H1 (cell line): Measurements from ENCODE around the gene OR10G7. TPM values are rescaled to one million over a fixed set of nuclear protein-coding genes. Genes with fewer than 3 reads are reported as not detected.

Source experiments
- CTCF ChIA-PET: fragments of 300-600 bp; sonication (Branson Sonifier 250); formaldehyde crosslinking; loops from one replicate; lab custom pipeline; 2021; ENCODE audit not compliant: partially characterized antibody; lab: Charles Lee
- POLR2A ChIA-PET: fragments of 300-600 bp; sonication (Branson Sonifier 250); formaldehyde crosslinking; loops from one replicate; lab custom pipeline; 2021; ENCODE audit warnings: inconsistent platforms; ENCODE audit not compliant: partially characterized antibody; lab: Charles Lee
- DNase-seq, 2 experiments: peaks; one replicate each; pipeline versions ENCODE4 v3.0.0 to v3.0.0-alpha.2; 2010 to 2022; ENCODE audit warnings: low spot score in 2 of 2, low read depth in 1 of 2, mixed read lengths in 1 of 2
- FAIRE-seq: peaks from 2 replicates; lab custom pipeline; 2011; peaks lifted over from hg19 to GRCh38; lab: Jason Lieb, UNC
- H2AFZ ChIP-seq: 2 replicates; pipeline ENCODE4 v1.8.1; 2012; ENCODE audit warnings: low read length, inconsistent platforms
- H2AK5ac ChIP-seq: 2 replicates; pipeline ENCODE4 v1.6.1; 2013; ENCODE audit warnings: low read depth, low read length
- H2BK120ac ChIP-seq: replicated peaks from 2 replicates; pipeline ENCODE3; 2013; ENCODE audit warnings: low read depth, low read length, inconsistent platforms
- H2BK12ac ChIP-seq: 2 replicates; pipeline ENCODE4 v1.6.1; 2013; ENCODE audit warnings: low read depth, low read length
- H2BK15ac ChIP-seq: 2 replicates; pipeline ENCODE4 v1.6.1; 2013; ENCODE audit warnings: low read length
- H2BK20ac ChIP-seq: 2 replicates; pipeline ENCODE4 v1.6.1; 2013; ENCODE audit warnings: low read length
- H2BK5ac ChIP-seq: 2 replicates; pipeline ENCODE4 v1.6.1; 2013; ENCODE audit warnings: low read depth, low read length
- H3K14ac ChIP-seq: 2 replicates; pipeline ENCODE4 v1.6.1; 2013; ENCODE audit warnings: inconsistent platforms; ENCODE audit not compliant: insufficient read length
- H3K18ac ChIP-seq: 2 replicates; pipeline ENCODE4 v1.6.1; 2013; ENCODE audit warnings: low read length; ENCODE audit errors: extremely low read depth
- H3K23ac ChIP-seq: 2 replicates; pipeline ENCODE4 v1.6.1; 2013; ENCODE audit warnings: inconsistent platforms; ENCODE audit not compliant: insufficient read length
- H3K23me2 ChIP-seq: 2 replicates; pipeline ENCODE4 v1.6.1; 2013; ENCODE audit warnings: low read depth, low read length
- H3K27ac ChIP-seq: 2 replicates; pipeline ENCODE4 v1.6.1; 2011; ENCODE audit warnings: low read depth, low read length, inconsistent platforms
- H3K27me3 ChIP-seq, 4 experiments: replicated peaks in 1 of 4; 1 replicate in 1 of 4; 2 replicates in 3 of 4; pipeline versions ENCODE4 v1.6.1 to v1.8.1; 2011 to 2013; ENCODE audit warnings: low read length in 3 of 4, mild to moderate bottlenecking in 3 of 4, inconsistent platforms in 2 of 4, mixed read lengths in 2 of 4, moderate library complexity in 1 of 4; ENCODE audit not compliant: control insufficient read depth in 3 of 4, insufficient read depth in 3 of 4; ENCODE audit errors: extremely low read depth in 1 of 4
- H3K36me3 ChIP-seq, 4 experiments: 2 replicates each; pipeline versions ENCODE4 v1.6.1 to v1.8.1; 2011 to 2013; ENCODE audit warnings: mild to moderate bottlenecking in 4 of 4, low read length in 3 of 4, moderate library complexity in 2 of 4, control low read depth in 1 of 4, inconsistent platforms in 1 of 4; ENCODE audit not compliant: insufficient read depth in 4 of 4, control insufficient read depth in 2 of 4
- H3K4ac ChIP-seq: replicated peaks from 2 replicates; pipeline ENCODE3; 2013; ENCODE audit warnings: low read length, low read depth, mixed read lengths, inconsistent platforms; ENCODE audit not compliant: insufficient read length
- H3K4me1 ChIP-seq, 4 experiments: replicated peaks in 1 of 4; 1 replicate in 1 of 4; 2 replicates in 3 of 4; pipeline versions ENCODE4 v1.6.1 to v1.8.1; 2011 to 2013; ENCODE audit warnings: low read length in 3 of 4, inconsistent platforms in 2 of 4, mixed read lengths in 1 of 4; ENCODE audit not compliant: insufficient read depth in 4 of 4, control insufficient read depth in 3 of 4
- H3K4me2 ChIP-seq, 2 experiments: 2 replicates each; pipeline versions ENCODE4 v1.6.1 to v1.8.1; 2011 to 2013; ENCODE audit warnings: low read depth in 2 of 2, low read length in 2 of 2, control low read depth in 1 of 2, inconsistent platforms in 1 of 2, mild to moderate bottlenecking in 1 of 2; ENCODE audit not compliant: insufficient read depth in 1 of 2
- H3K4me3 ChIP-seq, 4 experiments: fragments of 200-600, 300-600 bp in 1 of 4; sonication (generic), shearing (Covaris generic), sonication (Bioruptor Twin) in 1 of 4; 2 replicates each; pipeline versions ENCODE4 v1.5.1 to v1.8.1; 2011 to 2016; ENCODE audit warnings: low read length in 4 of 4, low read depth in 3 of 4, control low read depth in 2 of 4, inconsistent platforms in 2 of 4, mild to moderate bottlenecking in 2 of 4, mixed read lengths in 1 of 4, moderate library complexity in 1 of 4; ENCODE audit not compliant: insufficient read depth in 2 of 4; ENCODE audit errors: extremely low read depth in 1 of 4
- H3K56ac ChIP-seq: replicated peaks from 2 replicates; pipeline ENCODE3; 2013; ENCODE audit warnings: low read depth, mild to moderate bottlenecking, mixed read lengths, low read length, inconsistent platforms; ENCODE audit not compliant: insufficient read length
- H3K79me1 ChIP-seq: 2 replicates; pipeline ENCODE4 v1.6.1; 2013; ENCODE audit warnings: low read depth, low read length, control low read depth
- H3K79me2 ChIP-seq, 2 experiments: 2 replicates each; pipeline versions ENCODE4 v1.6.1 to v1.8.1; 2012 to 2013; ENCODE audit warnings: low read length in 2 of 2, mild to moderate bottlenecking in 2 of 2, inconsistent platforms in 1 of 2; ENCODE audit not compliant: insufficient read depth in 2 of 2, control insufficient read depth in 1 of 2
- H3K9ac ChIP-seq, 4 experiments: replicated peaks in 1 of 4; 1 replicate in 1 of 4; 2 replicates in 3 of 4; pipeline versions ENCODE4 v1.6.1 to v1.8.1; 2011 to 2013; ENCODE audit warnings: low read depth in 3 of 4, low read length in 3 of 4, control low read depth in 2 of 4, mild to moderate bottlenecking in 2 of 4, moderate library complexity in 2 of 4, inconsistent platforms in 1 of 4; ENCODE audit errors: extremely low read depth in 1 of 4
- H3K9me3 ChIP-seq, 2 experiments: 2 replicates each; pipeline versions ENCODE4 v1.6.1 to v1.8.1; 2012 to 2013; ENCODE audit warnings: mild to moderate bottlenecking in 2 of 2, moderate library complexity in 2 of 2, control low read depth in 1 of 2, inconsistent platforms in 1 of 2, low read depth in 1 of 2, low read length in 1 of 2, mixed read lengths in 1 of 2; ENCODE audit not compliant: insufficient read depth in 2 of 2
- H4K20me1 ChIP-seq, 2 experiments: replicated peaks in 1 of 2; 2 replicates each; pipeline versions ENCODE3 to v1.8.1; 2011 to 2013; ENCODE audit warnings: inconsistent platforms in 2 of 2, low read length in 2 of 2, mild to moderate bottlenecking in 1 of 2; ENCODE audit not compliant: insufficient read depth in 2 of 2, control insufficient read depth in 1 of 2
- H4K5ac ChIP-seq: 2 replicates; pipeline ENCODE4 v1.6.1; 2013; ENCODE audit warnings: low read length, low read depth, mixed read lengths, inconsistent platforms; ENCODE audit not compliant: insufficient read length
- H4K8ac ChIP-seq: 2 replicates; pipeline ENCODE4 v1.8.0; 2013; ENCODE audit warnings: mild to moderate bottlenecking, moderate library complexity, low read length, inconsistent platforms; ENCODE audit not compliant: insufficient read depth; ENCODE audit errors: extremely low read depth
- H4K91ac ChIP-seq: replicated peaks from 2 replicates; pipeline ENCODE3; 2013; ENCODE audit warnings: low read length, mixed read lengths, inconsistent platforms; ENCODE audit not compliant: insufficient read length
- BRCA1 ChIP-seq: IDR thresholded peaks from 2 replicates; pipeline ENCODE4 v1.6.1; 2012; ENCODE audit warnings: low read depth, low read length, improper control_type of control experiment
- GABPA ChIP-seq: IDR thresholded peaks from 2 replicates; pipeline ENCODE4 v1.6.1; 2011; ENCODE audit warnings: mild to moderate bottlenecking, low read length, moderate library complexity, borderline replicate concordance; ENCODE audit not compliant: insufficient read depth
- JUND ChIP-seq: IDR thresholded peaks from 2 replicates; pipeline ENCODE4 v1.6.1; 2011; ENCODE audit warnings: mild to moderate bottlenecking, improper control_type of control experiment, low read length
- MAFK ChIP-seq: IDR thresholded peaks from 2 replicates; pipeline ENCODE4 v1.6.1; 2012; ENCODE audit warnings: low read depth, mild to moderate bottlenecking, improper control_type of control experiment, low read length
- PHF8 ChIP-seq: fragments of 200-600 bp; sonication (generic); conservative IDR thresholded peaks from 2 replicates; pipeline ENCODE4 v1.7.1; 2012; ENCODE audit warnings: low read depth, mild to moderate bottlenecking, inconsistent platforms, low read length, moderate library complexity
- POLR2A ChIP-seq, 2 experiments: IDR thresholded peaks; 1 replicate in 1 of 2; 2 replicates in 1 of 2; pipeline ENCODE4 v1.6.1; 2011; ENCODE audit warnings: low read depth in 2 of 2, low read length in 2 of 2, mild to moderate bottlenecking in 2 of 2; ENCODE audit errors: control extremely low read depth in 1 of 2
- RNF2 ChIP-seq: fragments of 200-900, 300-1000 bp; sonication (generic); IDR thresholded peaks from 2 replicates; pipeline ENCODE4 v1.7.1; 2016; ENCODE audit warnings: borderline replicate concordance, low read depth, mild to moderate bottlenecking, antibody characterized with exemption, low read length; ENCODE audit not compliant: poor library complexity, severe bottlenecking; ENCODE audit errors: missing control alignments
- TAF7 ChIP-seq: optimal IDR thresholded peaks from 2 replicates; pipeline ENCODE3; 2011; ENCODE audit warnings: low read depth, mild to moderate bottlenecking, inconsistent platforms, low read length, moderate library complexity, borderline replicate concordance
- TBP ChIP-seq: IDR thresholded peaks from 2 replicates; pipeline ENCODE4 v1.6.1; 2011; ENCODE audit warnings: low read depth, low read length, improper control_type of control experiment
- ZNF274 ChIP-seq: IDR thresholded peaks from 2 replicates; pipeline ENCODE4 v1.7.0; 2012; ENCODE audit warnings: low read length, borderline replicate concordance; ENCODE audit errors: extremely low read depth
- WGBS, 2 experiments: shearing (Covaris generic) in 1 of 2; methylation state at CpG; one replicate each; pipeline versions ENCODE4 v1.1.6 to v1.1.7; 2013 to 2015; ENCODE audit warnings: low lambda C conversion rate in 2 of 2, mixed read lengths in 2 of 2, inconsistent platforms in 1 of 2, low coverage in 1 of 2, missing lambda C conversion rate in 1 of 2; ENCODE audit not compliant: insufficient replicate concordance in 2 of 2, insufficient coverage in 1 of 2, insufficient read length in 1 of 2; ENCODE audit errors: extremely low coverage in 1 of 2, missing lambda C conversion rate in 1 of 2; 5-methylcytosine and 5-hydroxymethylcytosine counted together
- polyA plus RNA-seq, 7 experiments: library from polyadenylated mRNA; depleted of rRNA in 3 of 7; stranded (reverse) in 5 of 7; unstranded in 2 of 7; fragments of >200 nt in 5 of 7; fragments of 200-250 nt in 2 of 7; gene quantifications; 1 replicate in 5 of 7; 2 replicates in 1 of 7; 4 replicates in 1 of 7; pipeline versions ENCODE4 v1.2.1 to v1.2.3, GENCODE V29; 2011 to 2013; ENCODE audit warnings: missing spikeins in 2 of 7, mixed read lengths in 2 of 7
- total RNA-seq: library from RNA; stranded (reverse); fragmentation: NEBNext Ultra II Directional; extraction: Animal tissue kit (Norgen Biotek cat#: 25700); gene quantifications from 2 replicates; pipeline ENCODE4 v1.2.1, GENCODE V29; 2021

Gene OR10G7
- total and polyA plus RNA-seq, 2 of the 8 experiments (the other 6 are each of a cell fraction or from before 2014, with no cell fraction given): not detected

- no peak for FAIRE-seq
- CTCF ChIA-PET: interaction anchor here (0.7 to 4.2 kb wide), 6 partner anchors 9 to 375 kb away, joined by 3 to 43 read pairs (median 3); no protein-coding TSS in a partner anchor
Measured at GRCh38 chr11:124082371-124082770, 41.2 kb upstream of the OR10G7 start.

More at GRCh38 chr11:124082371-124082770, 41.2 kb upstream of the OR10G7 start:
- POLR2A ChIA-PET: no interaction called here
- H3K4me2 ChIP-seq: no peak overlapping the region
- no peak overlapping the region for H4K5ac ChIP-seq
- no peaks in the 10 kb centered on the region for H3K79me1 ChIP-seq
- WGBS, 2 experiments: 91% methylated on average over 4 of the region's 4 CpGs; no CpG with 5 or more reads in 1 of the 2 experiments
- H2BK120ac ChIP-seq: no peak overlapping the region
- H2BK5ac ChIP-seq: no peak overlapping the region
- H3K4me1 ChIP-seq: peaks cover 0 to 3% (median 0%) of the 10 kb centered on the region in 4 experiments; a peak in 1 of 7 replicates
- H3K9me3 ChIP-seq: no peaks in the 10 kb centered on the region
- H3K79me2 ChIP-seq: no peaks in the 10 kb centered on the region
- no peak overlapping the region for H3K23ac ChIP-seq
- H3K9ac ChIP-seq: no peak overlapping the region
- H3K23me2 ChIP-seq: no peaks in the 10 kb centered on the region
- no peak for DNase-seq
- H3K27me3 ChIP-seq: no peaks in the 10 kb centered on the region
- no peak overlapping the region for H4K8ac ChIP-seq
- H3K4ac ChIP-seq: no peak overlapping the region
- no peak overlapping the region for H4K91ac ChIP-seq
- no peak overlapping the region for H2BK15ac ChIP-seq
- no peaks in the 10 kb centered on the region for H3K36me3 ChIP-seq
- no peak overlapping the region for H3K14ac ChIP-seq
- no peak overlapping the region for H2AK5ac ChIP-seq
- no peaks in the 10 kb centered on the region for H4K20me1 ChIP-seq
- TF ChIP-seq JUND (no peak), ZNF274 (no peak), TBP (no peak), POLR2A (IDR thresholded peaks at IDR 0.05; ENCODE audit: control extremely low read depth in 1 of 2, low read depth in 2 of 2, low read length in 2 of 2) (no peak), RNF2 (no peak), BRCA1 (no peak), MAFK (no peak), GABPA (no peak), PHF8 (no peak), TAF7 (no peak)
- no peak overlapping the region for H3K18ac ChIP-seq
- H3K27ac ChIP-seq: no peak overlapping the region
- H2AFZ ChIP-seq: no peak overlapping the region
- no peak overlapping the region for H3K4me3 ChIP-seq
- no peak overlapping the region for H2BK12ac ChIP-seq
- H2BK20ac ChIP-seq: no peak overlapping the region
- H3K56ac ChIP-seq: no peak overlapping the region
